Sigmoid colon (tissue), 7 donors: Measurements from ENCODE around the gene HSDL1. TPM values are rescaled to one million over a fixed set of nuclear protein-coding genes. Genes with fewer than 3 reads are reported as not detected.

Experiments
- DNase-seq: peaks from one replicate; pipeline ENCODE4 v3.0.0-alpha.2; 2019
- H3K27ac ChIP-seq, 4 donors: fragments of 200-600 bp; sonication (generic); one replicate each; pipeline ENCODE4 v1.5.1; 2016 to 2019; ENCODE audit warnings: mild to moderate bottlenecking in 1 of 4
- H3K27me3 ChIP-seq, 3 donors: fragments of 200-600 bp; sonication (generic); one replicate each; pipeline ENCODE4 v1.5.1; 2019; ENCODE audit warnings: mild to moderate bottlenecking in 1 of 3
- H3K36me3 ChIP-seq, 4 donors: fragments of 200-600 bp; sonication (generic); one replicate each; pipeline ENCODE4 v1.5.1; 2016 to 2019
- H3K4me1 ChIP-seq, 4 donors: fragments of 200-600 bp; sonication (generic); one replicate each; pipeline ENCODE4 v1.5.1; 2017 to 2019
- H3K4me3 ChIP-seq, 4 donors: fragments of 200-600 bp; sonication (generic); one replicate each; pipeline ENCODE4 v1.5.1; 2017 to 2019; ENCODE audit warnings: mild to moderate bottlenecking in 2 of 4, moderate library complexity in 1 of 4
- H3K9me3 ChIP-seq, 4 donors: fragments of 200-600 bp in 3 of 4; sonication (generic) in 3 of 4; one replicate each; pipeline versions ENCODE4 v1.5.1 to v1.6.1; 2013 to 2019
- CTCF ChIP-seq, 4 experiments: fragments of 450-650 bp in 3 of 4; fragments of 200-600 bp in 1 of 4; IDR thresholded peaks; one replicate each; pipeline ENCODE4 v1.5.1; 2016 to 2019; ENCODE audit warnings: antibody characterized with exemption in 4 of 4, mild to moderate bottlenecking in 3 of 4, moderate library complexity in 2 of 4
- EP300 ChIP-seq, 4 donors: sonication (generic); formaldehyde crosslinking; IDR thresholded peaks; one replicate each; pipeline ENCODE4 v1.6.1; 2017; ENCODE audit warnings: antibody characterized with exemption in 4 of 4
- POLR2A ChIP-seq, 2 donors: fragments of 450-650 bp; IDR thresholded peaks; one replicate each; pipeline ENCODE4 v1.6.1; 2016; ENCODE audit warnings: antibody characterized with exemption in 2 of 2, mild to moderate bottlenecking in 2 of 2, moderate library complexity in 2 of 2
- POLR2AphosphoS5 ChIP-seq, 4 donors: sonication (generic); formaldehyde crosslinking; IDR thresholded peaks; one replicate each; pipeline ENCODE4 v1.6.1; 2017; ENCODE audit warnings: antibody characterized with exemption in 4 of 4
- WGBS, 2 donors: extraction: QIAGEN DNeasy Blood & Tissue Kit; methylation state at CpG; one replicate each; pipeline ENCODE4 v1.1.7; 2013; 5-methylcytosine and 5-hydroxymethylcytosine counted together
- intact Hi-C: fragments of 100-400 bp; cut with DNase I; formaldehyde crosslinking; loops from one replicate; pipeline ENCODE4 v1.15.1; 2023
- polyA plus RNA-seq, 3 donors: library from polyadenylated mRNA; stranded (reverse); fragments of 200-250 nt; gene quantifications; one replicate each; pipeline ENCODE4 v1.2.3, GENCODE V29; 2013
- total RNA-seq, 4 donors: library from RNA; depleted of rRNA; stranded (reverse); fragments of >200 nt; gene quantifications; one replicate each; pipeline ENCODE4 v1.1.0, GENCODE V29; 2016
- donor health status: healthy with polysubstance abuse.
- donor health status: Bipolar disorder and iron deficiency.
- donor health status: healthy.

The HSDL1 gene
- total and polyA plus RNA-seq, 7 donors, result 5.3 to 27.8 (median 11.4) TPM

DNA sequence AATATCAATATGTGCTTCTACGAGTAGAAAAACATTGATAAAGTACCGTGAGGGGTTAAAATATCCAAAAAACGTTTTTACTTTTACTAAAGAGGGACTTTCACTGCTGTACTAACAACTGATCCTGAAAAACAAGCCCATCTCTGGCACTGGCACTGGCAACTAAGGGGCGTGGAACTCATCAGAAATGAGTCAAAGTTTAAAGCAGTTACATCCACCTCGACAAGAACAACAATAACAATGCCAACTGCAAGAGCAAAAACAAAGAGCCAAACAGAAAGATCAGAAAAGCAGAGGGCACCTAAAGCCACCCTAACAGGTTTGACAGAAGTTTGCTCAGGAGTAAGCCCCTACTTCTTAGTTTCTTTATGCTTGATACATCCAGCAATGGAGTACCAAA lies 41.3 kb downstream of the HSDL1 start:
- Histone ChIP-seq H3K27ac (no peak overlapping the region), H3K4me3 (no peak overlapping the region), H3K4me1 (peaks cover 0 to 10% (median 5%) of the 10 kb centered on the region in 4 donors), H3K27me3 (no peaks in the 10 kb centered on the region), H3K9me3 (no peaks in the 10 kb centered on the region), H3K36me3 (peaks cover 0 to 29% (median 5%) of the 10 kb centered on the region in 4 donors)
- intact Hi-C loops, result no loop called here
- 19 to 62% methylated on average over 5 of the region's 5 CpGs for WGBS, 2 donors
- TF ChIP-seq EP300 (IDR thresholded peaks at IDR 0.05), result no peak
- TF ChIP-seq CTCF (IDR thresholded peaks at IDR 0.05), result no peak
- TF ChIP-seq POLR2AphosphoS5 (IDR thresholded peaks at IDR 0.05), result no peak
- no peak for TF ChIP-seq POLR2A (IDR thresholded peaks at IDR 0.05)
- DNase-seq, result no peak

- no peaks in the 10 kb centered on the region for H3K27me3 ChIP-seq
- intact Hi-C loops, result no loop called here
- WGBS, 2 donors, result 87 to 95% methylated on average over 7 of the region's 7 CpGs
- TF ChIP-seq EP300 (IDR thresholded peaks at IDR 0.05), result no peak
- no peak for TF ChIP-seq POLR2AphosphoS5 (IDR thresholded peaks at IDR 0.05)
- no peak for TF ChIP-seq CTCF (IDR thresholded peaks at IDR 0.05)
- TF ChIP-seq POLR2A (IDR thresholded peaks at IDR 0.05), result no peak
- DNase-seq, result no peak
- no peaks in the 10 kb centered on the region for H3K9me3 ChIP-seq
- no peak overlapping the region for H3K27ac ChIP-seq
- H3K4me1 ChIP-seq, result peaks cover 0 to 7% (median 5%) of the 10 kb centered on the region in 4 donors
- peaks cover 7 to 76% (median 20%) of the 10 kb centered on the region in 4 donors for H3K36me3 ChIP-seq
- H3K4me3 ChIP-seq, result no peak overlapping the region
These were observed 46.0 kb downstream of the HSDL1 start for GRCh38 chr16:84098939-84099338.

DNA sequence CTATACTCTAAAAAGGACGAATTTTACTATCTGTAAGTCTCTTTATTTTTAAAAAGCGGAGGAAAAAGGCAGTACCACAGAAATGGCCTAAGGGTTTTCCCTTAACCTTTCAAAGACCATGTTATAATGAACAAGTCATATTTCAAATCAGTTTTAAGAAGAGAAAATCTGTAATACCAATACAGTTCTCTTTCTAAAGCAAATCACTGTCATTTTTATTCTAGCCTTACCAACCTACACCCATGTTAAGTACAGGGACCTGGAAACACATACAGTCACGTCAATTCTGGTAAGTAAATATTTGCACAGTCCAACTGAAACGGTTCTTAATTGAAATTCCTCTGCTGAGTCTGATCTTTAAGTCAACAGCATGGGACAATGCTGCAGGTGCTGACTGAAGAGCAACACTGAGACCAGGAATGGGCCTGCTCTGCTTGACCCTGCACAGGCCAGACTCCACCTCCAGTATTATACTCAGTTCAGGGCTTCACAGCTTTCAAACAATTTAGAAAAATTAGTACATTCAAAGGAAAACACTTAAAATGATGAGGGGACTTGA lies 48.5 kb downstream of the HSDL1 start:
- no peak overlapping the region for H3K4me3 ChIP-seq
- DNase-seq, result no peak
- no peak overlapping the region for H3K27ac ChIP-seq
- TF ChIP-seq POLR2A (IDR thresholded peaks at IDR 0.05) (no peak), EP300 (IDR thresholded peaks at IDR 0.05) (no peak), POLR2AphosphoS5 (IDR thresholded peaks at IDR 0.05) (no peak), CTCF (IDR thresholded peaks at IDR 0.05) (no peak)
- H3K36me3 ChIP-seq, result peaks cover 21 to 96% (median 43%) of the 10 kb centered on the region in 4 donors
- 27 to 71% methylated on average over 4 of the region's 4 CpGs for WGBS, 2 donors
- no peaks in the 10 kb centered on the region for H3K27me3 ChIP-seq
- intact Hi-C loops, result no loop called here
- H3K4me1 ChIP-seq, result no peaks in the 10 kb centered on the region
- H3K9me3 ChIP-seq, result no peaks in the 10 kb centered on the region

DNA sequence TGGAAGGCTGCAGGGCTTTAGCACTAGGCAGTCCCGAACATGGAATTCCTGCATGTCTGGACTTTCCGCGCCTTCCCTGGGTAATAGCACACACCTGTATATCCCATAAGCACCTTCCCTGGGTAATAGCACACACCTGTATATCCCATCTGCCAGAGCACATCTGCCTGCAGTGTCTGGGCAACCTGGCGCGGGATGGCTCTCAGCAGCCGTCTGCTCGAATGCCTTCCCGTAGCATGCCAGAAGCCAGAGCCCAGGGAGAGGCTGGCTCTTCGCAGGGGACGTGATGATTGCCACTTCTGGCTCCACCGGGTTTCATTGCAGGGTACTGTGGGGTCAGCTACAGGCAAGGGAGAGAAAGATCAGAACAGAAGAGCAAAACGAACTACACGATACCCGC lies 49.5 kb downstream of the HSDL1 start:
- intact Hi-C loops, result no loop called here
- DNase-seq, result no peak
- H3K4me3 ChIP-seq, result no peak overlapping the region
- H3K9me3 ChIP-seq, result no peaks in the 10 kb centered on the region
- H3K36me3 ChIP-seq, result peaks cover 30 to 96% (median 51%) of the 10 kb centered on the region in 4 donors
- H3K27ac ChIP-seq, result no peak overlapping the region
- 40 to 80% methylated on average over 14 of the region's 14 CpGs for WGBS, 2 donors
- no peaks in the 10 kb centered on the region for H3K27me3 ChIP-seq
- TF ChIP-seq POLR2AphosphoS5 (IDR thresholded peaks at IDR 0.05) (no peak), EP300 (IDR thresholded peaks at IDR 0.05) (no peak), POLR2A (IDR thresholded peaks at IDR 0.05) (no peak), CTCF (IDR thresholded peaks at IDR 0.05) (no peak)
- H3K4me1 ChIP-seq, result no peaks in the 10 kb centered on the region

DNA sequence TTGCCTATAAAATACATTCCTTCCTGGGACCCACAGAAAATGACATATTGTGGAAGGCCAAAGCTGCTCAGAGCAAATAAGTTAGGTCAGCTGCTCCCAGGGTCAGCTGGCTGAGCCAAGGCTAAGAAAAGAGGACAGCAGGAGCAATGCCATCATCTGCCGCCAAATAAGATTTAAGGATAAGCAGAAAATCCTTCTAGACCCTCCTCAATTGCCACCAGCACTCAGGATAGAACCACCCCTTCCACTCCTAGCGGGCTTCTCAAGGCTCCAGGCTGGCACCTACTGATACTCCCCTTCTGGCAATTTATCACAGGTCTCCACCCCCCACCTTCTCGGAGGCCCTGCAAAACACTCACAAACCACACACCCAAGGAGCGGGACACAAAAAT lies 51.1 kb downstream of the HSDL1 start:
- intact Hi-C loops, result no loop called here
- H3K4me1 ChIP-seq, result no peaks in the 10 kb centered on the region

More for the DNA sequence above, 51.1 kb downstream of the HSDL1 start:
- Histone ChIP-seq H3K27me3 (no peaks in the 10 kb centered on the region), H3K27ac (no peak overlapping the region), H3K36me3 (peaks cover 43 to 100% (median 58%) of the 10 kb centered on the region in 4 donors), H3K9me3 (no peaks in the 10 kb centered on the region), H3K4me3 (no peak overlapping the region)
- DNase-seq, result no peak
- no peak for TF ChIP-seq POLR2A (IDR thresholded peaks at IDR 0.05)
- no peak for TF ChIP-seq CTCF (IDR thresholded peaks at IDR 0.05)
- no peak for TF ChIP-seq POLR2AphosphoS5 (IDR thresholded peaks at IDR 0.05)
- no peak for TF ChIP-seq EP300 (IDR thresholded peaks at IDR 0.05)
- 96 to 98% methylated on average over 4 of the region's 4 CpGs for WGBS, 2 donors
